Stimulated activated effector memory CD8-positive, alpha-beta T cell treated with anti-CD3 and anti-CD28 coated beads, Interleukin-12 subunit alpha, Interleukin-12 subunit beta, amount 100 ng/mL, for 72 hours (primary cell): ENCODE data around the gene WDR46.

ENCODE experiments used
- ATAC-seq: fragments of 150-1000 bp; cut with Tn5 transposase; 2 replicates; pipeline ENCODE4 v1.10.0; 2021
- DNase-seq, 2 donors: peaks; one replicate each; pipeline ENCODE4 v3.0.0; 2021 to 2022; ENCODE audit warnings: low spot score in 2 of 2
- H3K27ac Mint-ChIP-seq: one replicate; pipeline ENCODE4 v1.8.0; 2022; ENCODE audit warnings: mild to moderate bottlenecking, mixed read lengths
- H3K36me3 Mint-ChIP-seq: one replicate; pipeline ENCODE4 v1.8.0; 2022; ENCODE audit warnings: mild to moderate bottlenecking, mixed read lengths
- H3K4me1 Mint-ChIP-seq: one replicate; pipeline ENCODE4 v1.8.0; 2022; ENCODE audit warnings: mixed read lengths
- H3K4me3 Mint-ChIP-seq: one replicate; pipeline ENCODE4 v1.8.0; 2022; ENCODE audit warnings: mild to moderate bottlenecking, mixed read lengths
- H3K9me3 Mint-ChIP-seq: one replicate; pipeline ENCODE4 v1.8.0; 2022; ENCODE audit warnings: mixed read lengths

WDR46 gene, protein sequence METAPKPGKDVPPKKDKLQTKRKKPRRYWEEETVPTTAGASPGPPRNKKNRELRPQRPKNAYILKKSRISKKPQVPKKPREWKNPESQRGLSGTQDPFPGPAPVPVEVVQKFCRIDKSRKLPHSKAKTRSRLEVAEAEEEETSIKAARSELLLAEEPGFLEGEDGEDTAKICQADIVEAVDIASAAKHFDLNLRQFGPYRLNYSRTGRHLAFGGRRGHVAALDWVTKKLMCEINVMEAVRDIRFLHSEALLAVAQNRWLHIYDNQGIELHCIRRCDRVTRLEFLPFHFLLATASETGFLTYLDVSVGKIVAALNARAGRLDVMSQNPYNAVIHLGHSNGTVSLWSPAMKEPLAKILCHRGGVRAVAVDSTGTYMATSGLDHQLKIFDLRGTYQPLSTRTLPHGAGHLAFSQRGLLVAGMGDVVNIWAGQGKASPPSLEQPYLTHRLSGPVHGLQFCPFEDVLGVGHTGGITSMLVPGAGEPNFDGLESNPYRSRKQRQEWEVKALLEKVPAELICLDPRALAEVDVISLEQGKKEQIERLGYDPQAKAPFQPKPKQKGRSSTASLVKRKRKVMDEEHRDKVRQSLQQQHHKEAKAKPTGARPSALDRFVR

DNA sequence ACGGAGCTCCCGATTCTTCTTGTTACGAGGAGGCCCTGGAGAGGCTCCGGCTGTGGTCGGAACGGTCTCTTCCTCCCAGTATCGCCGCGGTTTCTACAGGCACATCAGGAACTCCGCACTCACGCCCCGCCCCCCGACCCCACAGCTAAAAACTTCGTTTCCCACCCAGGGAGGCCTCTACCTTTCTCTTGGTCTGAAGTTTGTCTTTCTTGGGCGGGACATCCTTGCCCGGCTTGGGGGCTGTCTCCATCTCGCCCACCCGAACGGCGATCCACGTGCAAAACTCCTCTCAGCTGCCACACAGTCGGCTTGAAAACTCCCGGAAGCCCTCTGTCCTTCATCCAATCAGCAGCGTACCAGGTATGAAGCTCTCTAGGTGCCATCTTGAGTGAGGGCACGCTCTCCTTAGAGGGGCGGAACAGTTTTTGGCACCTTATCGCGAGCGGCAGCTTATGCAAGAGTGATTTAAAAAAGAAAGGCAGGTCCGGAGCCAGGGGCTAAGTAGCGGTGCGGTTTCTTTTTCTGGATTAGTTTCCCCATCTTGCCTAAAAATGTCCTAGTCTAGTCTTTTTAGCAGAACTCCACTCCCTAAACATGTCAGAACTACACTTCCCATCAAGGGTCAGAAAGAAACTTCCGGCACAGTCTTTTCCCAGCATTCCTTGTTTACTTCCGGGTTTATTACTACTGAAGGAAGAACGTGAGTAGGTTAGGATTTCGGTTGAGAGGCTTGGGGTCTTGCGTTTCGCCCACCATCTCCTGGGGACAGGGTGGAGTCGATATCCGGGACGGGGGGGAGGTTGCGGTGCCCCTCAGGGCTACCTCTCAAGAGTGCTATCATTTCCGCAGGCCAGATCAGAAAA lies at the start of gene WDR46, which contains the start of gene PFDN6:
Gene WDR46 (minus strand): TSS at position 319 of the 863 bp plus-strand sequence. CDS start 69 bp downstream, at position 250.
Gene PFDN6 (plus strand): TSS at position 681 of the 863 bp plus-strand sequence. CDS start 256 bp downstream, outside the sequence.
- Mint-ChIP-seq H3K4me1 (peaks cover 52% of the 10 kb centered on the region), H3K4me3 (peak within 1 kb of the TSS; percentile 90), H3K27ac (peak within 1 kb of the TSS; percentile 95), H3K36me3 (peaks cover 96% of the 10 kb centered on the region), H3K9me3 (no peaks in the 10 kb centered on the region)
- ATAC-seq (peak; percentile 97), DNase-seq (peak; percentile 53 to 90)

DNA sequence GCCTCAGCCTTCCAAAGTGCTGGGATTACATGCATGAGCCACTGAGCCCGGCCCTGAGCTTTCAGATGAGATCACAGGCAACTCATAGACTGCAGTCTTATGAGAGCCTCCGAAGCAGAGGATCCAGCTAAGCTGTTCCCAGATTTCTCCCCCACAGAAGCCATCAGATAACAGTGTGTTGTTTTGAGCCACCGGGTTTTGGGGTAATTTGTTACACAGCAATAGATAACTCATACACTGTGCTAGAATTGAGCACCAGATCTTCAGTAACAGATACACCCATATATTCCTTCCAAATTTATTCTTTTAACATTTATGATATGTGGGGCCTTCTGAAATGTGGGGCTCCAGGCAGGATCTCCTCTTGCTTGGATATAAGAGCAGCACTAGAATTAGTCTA lies 47.5 kb upstream of the WDR46 start:
- no peak overlapping the region for H3K4me3 Mint-ChIP-seq
- peaks cover 5% of the 10 kb centered on the region for H3K36me3 Mint-ChIP-seq
- no peak for DNase-seq
- H3K4me1 Mint-ChIP-seq: peaks cover 6% of the 10 kb centered on the region
- no peak overlapping the region for H3K27ac Mint-ChIP-seq
- no peak for ATAC-seq
- no peaks in the 10 kb centered on the region for H3K9me3 Mint-ChIP-seq

DNA sequence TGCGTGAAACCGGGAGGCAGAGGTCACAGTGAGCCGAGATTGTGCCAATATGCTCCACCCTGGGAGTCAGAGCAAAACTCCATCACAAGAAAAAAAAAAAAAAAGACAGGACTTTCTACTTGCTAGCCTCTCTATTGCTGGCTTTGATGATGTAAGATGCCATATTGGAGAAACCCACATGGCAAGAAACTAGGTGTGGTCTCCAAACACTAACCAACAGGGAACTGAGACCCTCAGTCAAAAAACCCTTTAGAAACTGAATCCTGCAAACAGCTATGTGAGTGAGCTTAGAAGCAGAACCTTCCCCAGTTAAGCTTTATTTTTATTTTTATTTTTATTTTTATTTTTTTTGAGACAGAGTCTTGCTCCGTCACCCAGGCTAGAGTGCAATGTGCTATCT lies 46.9 kb upstream of the WDR46 start:
- Mint-ChIP-seq H3K4me3 (no peak overlapping the region), H3K27ac (no peak overlapping the region)
- ATAC-seq: no peak

DNA sequence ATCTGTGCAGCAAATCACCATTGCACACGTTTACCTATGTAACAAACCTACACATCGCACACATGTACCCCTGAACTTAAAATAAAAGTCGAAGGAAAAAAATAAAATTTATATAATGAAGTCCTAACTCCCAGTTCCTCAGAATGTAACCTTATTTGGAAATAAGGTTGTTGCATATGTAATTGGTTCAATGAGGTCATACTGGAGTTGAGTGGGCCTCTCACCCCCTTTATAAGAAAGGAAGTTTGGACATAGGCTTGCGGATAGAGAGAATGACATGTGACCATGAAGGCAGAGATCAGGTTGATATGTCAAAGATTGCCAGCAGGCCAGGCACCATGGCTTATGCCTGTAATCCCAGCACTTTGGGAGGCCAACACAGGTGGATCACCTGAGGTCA lies 44.6 kb upstream of the WDR46 start:
- H3K36me3 Mint-ChIP-seq: peaks cover 5% of the 10 kb centered on the region
- no peak overlapping the region for H3K4me3 Mint-ChIP-seq
- ATAC-seq (no peak), DNase-seq (no peak)
- peaks cover 6% of the 10 kb centered on the region for H3K4me1 Mint-ChIP-seq
- no peaks in the 10 kb centered on the region for H3K9me3 Mint-ChIP-seq
- no peak overlapping the region for H3K27ac Mint-ChIP-seq

More for the DNA sequence above, 46.9 kb upstream of the WDR46 start:
- peaks cover 6% of the 10 kb centered on the region for H3K4me1 Mint-ChIP-seq
- H3K36me3 Mint-ChIP-seq: peaks cover 5% of the 10 kb centered on the region
- no peaks in the 10 kb centered on the region for H3K9me3 Mint-ChIP-seq
- no peak for DNase-seq

DNA sequence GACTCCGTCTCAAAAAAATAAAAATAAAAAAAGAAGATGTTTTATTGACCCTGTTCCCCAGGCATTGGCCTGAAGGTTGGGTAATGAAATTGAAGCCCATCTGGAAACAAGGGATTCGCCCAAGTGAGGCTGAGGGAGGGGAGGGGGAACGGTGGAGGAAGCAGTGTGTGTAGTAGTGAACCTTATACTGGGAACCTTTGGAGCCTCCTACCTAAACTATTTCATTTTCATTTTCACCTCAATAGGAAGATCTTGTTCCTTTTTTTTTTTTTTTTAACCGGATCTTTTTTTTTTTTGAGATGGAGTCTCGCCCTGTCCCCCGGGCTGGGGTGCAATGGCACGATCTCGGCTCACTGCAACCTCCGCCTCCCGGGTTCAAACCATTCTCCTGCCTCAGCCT lies 41.7 kb upstream of the WDR46 start:
- no peak overlapping the region for H3K27ac Mint-ChIP-seq
- no peak for ATAC-seq
- H3K4me1 Mint-ChIP-seq: peaks cover 6% of the 10 kb centered on the region
- no peaks in the 10 kb centered on the region for H3K9me3 Mint-ChIP-seq
- H3K36me3 Mint-ChIP-seq: peaks cover 5% of the 10 kb centered on the region
- H3K4me3 Mint-ChIP-seq: no peak overlapping the region
- no peak for DNase-seq

DNA sequence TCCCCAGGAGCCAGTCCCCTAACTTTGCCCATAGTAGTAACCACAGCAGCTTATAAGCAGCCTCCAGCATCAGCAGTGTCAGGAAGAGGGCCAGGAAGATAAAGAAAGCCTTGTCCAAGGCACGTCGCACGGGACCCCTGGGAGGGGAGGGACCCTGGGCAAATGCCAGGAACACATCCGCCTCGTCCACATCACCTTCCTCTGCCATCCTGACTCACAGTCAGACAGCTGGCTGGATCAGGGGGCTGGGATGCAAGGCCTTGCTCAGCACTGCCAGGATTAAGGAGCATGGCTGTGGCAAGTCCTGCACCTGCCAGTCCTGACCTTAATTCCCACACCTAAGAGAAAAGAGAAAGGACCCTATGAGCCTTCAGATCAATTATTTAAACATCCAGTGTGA lies 40.0 kb upstream of the WDR46 start:
- Mint-ChIP-seq H3K4me3 (no peak overlapping the region), H3K36me3 (no peaks in the 10 kb centered on the region), H3K4me1 (peaks cover 6% of the 10 kb centered on the region), H3K27ac (no peak overlapping the region), H3K9me3 (no peaks in the 10 kb centered on the region)
- DNase-seq: no peak
- ATAC-seq: no peak

DNA sequence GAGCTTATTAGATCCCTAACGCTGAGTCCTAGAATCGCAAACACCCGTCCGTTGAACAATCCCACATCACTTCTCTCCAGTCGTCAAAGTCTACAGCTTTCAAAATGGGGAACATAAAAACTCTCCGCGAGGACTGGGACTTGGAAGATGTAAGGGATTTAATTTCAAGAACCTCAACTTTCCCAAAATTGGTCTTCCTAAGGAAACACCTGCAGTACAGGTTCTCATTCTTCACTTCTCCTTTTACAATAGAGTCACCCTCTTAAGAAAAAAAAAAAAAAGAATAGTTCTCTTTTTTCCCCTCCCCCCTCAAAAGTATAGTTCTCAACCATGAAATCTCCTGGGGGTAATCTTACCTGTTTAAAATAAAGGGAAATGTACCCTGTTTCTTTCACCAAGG lies 35.1 kb upstream of the WDR46 start:
- DNase-seq (no peak), ATAC-seq (no peak)
- Mint-ChIP-seq H3K27ac (peak overlapping the region; percentile 100), H3K9me3 (no peaks in the 10 kb centered on the region), H3K4me1 (peaks cover 49% of the 10 kb centered on the region), H3K36me3 (peaks cover 48% of the 10 kb centered on the region), H3K4me3 (peak overlapping the region; percentile 100)

DNA sequence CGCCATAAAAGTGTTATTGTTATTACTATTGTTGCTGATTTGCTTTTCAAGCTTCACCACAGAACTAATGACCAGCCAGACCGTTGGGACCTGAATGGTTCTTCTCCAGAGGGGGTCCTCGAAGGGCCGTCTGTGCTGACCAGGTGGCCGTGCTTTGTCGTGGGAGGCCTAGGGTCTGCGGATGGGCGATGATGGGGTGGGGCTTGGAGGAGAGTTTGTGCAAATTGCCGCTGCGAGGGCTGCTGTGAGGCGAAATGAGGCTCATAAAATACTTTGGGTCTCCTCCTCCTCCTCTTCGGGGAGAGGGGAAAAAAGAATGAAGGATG lies 34.5 kb upstream of the WDR46 start:
- H3K4me1 Mint-ChIP-seq: peaks cover 54% of the 10 kb centered on the region
- H3K9me3 Mint-ChIP-seq: no peaks in the 10 kb centered on the region
- ATAC-seq (no peak), DNase-seq (no peak)
- peaks cover 53% of the 10 kb centered on the region for H3K36me3 Mint-ChIP-seq
- peak overlapping the region; percentile 100 for H3K27ac Mint-ChIP-seq
- peak overlapping the region; percentile 100 for H3K4me3 Mint-ChIP-seq

DNA sequence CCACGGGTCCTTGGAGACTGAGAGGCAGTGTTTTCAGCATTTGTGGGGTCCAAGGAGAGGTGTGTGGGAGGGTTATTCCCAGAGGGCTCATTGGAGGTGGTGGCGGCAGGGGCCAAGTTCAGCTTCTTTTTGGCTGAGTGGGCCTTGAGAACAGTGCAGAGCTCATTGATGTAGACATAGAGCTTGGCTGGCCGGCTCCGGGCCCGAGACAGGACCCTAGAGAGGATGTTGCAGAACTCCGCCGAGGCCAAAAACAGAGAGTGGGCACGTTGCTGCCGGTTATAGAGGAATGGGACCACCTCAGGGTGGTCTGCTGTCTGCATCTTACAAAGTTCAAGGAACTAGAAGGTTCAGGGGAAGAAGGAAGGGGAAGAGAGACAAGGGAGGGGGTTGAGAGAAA lies 32.2 kb upstream of the WDR46 start:
- peak overlapping the region; percentile 100 for H3K4me3 Mint-ChIP-seq
- peaks cover 65% of the 10 kb centered on the region for H3K36me3 Mint-ChIP-seq
- no peaks in the 10 kb centered on the region for H3K9me3 Mint-ChIP-seq
- peak overlapping the region; percentile 100 for H3K27ac Mint-ChIP-seq
- ATAC-seq (no peak), DNase-seq (no peak)
- peaks cover 73% of the 10 kb centered on the region for H3K4me1 Mint-ChIP-seq

DNA sequence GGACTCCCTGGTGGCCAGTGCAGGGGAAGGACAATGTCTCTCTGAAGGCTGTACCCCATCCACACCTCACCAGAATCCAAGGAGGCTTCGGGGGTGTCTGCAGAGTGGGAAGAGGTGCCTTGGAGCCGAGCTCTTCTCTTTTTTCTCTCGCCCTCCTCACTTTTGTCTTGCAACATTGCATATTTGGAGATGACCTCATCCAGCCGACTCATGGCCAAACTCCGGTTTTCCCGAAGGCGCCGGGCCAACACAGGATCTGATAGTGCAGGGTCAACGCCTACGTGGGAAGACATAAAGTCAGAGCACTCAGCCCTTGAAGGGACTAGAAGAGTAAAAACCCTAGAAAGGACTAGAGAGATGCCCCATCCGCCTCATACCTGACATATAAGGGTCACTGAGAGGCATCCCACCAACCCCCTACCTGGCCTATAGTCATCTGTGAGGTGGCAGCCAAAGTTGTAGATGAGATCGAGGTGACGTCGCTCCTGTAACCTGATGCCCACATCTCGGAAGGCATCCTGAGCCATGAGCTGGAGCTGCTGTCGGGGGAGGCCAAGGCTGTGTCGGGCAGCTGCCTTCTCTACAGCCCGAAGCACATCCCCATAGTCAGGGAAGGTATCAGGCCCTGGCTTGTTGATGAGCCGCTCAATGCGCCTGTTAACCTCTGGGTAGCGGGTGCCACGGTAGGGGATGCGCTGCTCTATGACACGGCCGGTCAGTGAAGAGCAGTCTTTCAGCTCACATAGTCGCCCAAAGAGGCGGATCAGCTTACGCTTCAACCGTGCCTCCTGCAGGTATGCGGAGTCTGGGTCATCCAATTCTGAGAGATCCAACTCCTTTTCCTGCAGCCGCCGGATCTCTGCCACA lies 31.5 kb upstream of the WDR46 start:
- H3K4me1 Mint-ChIP-seq: peaks cover 80% of the 10 kb centered on the region
- H3K36me3 Mint-ChIP-seq: peaks cover 71% of the 10 kb centered on the region
- no peaks in the 10 kb centered on the region for H3K9me3 Mint-ChIP-seq
- DNase-seq: no peak
- ATAC-seq: no peak
- peak overlapping the region; percentile 100 for H3K27ac Mint-ChIP-seq
- peak overlapping the region; percentile 100 for H3K4me3 Mint-ChIP-seq

DNA sequence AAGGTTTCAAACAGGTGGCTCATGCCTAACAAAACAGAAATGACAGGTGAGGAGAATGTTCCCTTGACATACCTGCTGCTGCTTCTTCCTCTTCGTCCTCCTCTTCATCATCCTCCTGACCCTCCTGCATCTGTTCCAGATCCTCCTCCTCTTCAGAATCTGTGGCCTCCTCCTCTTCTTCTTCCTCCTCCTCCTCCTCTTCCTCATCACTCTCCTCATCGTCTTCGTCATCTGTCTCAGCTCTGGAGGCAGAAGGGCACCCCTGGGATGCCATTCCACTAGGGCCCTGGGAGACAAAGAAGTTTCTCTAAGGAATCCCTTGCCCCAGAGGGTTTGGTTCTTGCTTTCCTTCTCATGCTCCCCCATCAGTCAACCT lies 30.9 kb upstream of the WDR46 start:
- no peak for ATAC-seq
- Mint-ChIP-seq H3K27ac (peak overlapping the region; percentile 100), H3K4me1 (peaks cover 86% of the 10 kb centered on the region), H3K4me3 (peak overlapping the region; percentile 100), H3K36me3 (peaks cover 71% of the 10 kb centered on the region), H3K9me3 (no peaks in the 10 kb centered on the region)
- no peak for DNase-seq

DNA sequence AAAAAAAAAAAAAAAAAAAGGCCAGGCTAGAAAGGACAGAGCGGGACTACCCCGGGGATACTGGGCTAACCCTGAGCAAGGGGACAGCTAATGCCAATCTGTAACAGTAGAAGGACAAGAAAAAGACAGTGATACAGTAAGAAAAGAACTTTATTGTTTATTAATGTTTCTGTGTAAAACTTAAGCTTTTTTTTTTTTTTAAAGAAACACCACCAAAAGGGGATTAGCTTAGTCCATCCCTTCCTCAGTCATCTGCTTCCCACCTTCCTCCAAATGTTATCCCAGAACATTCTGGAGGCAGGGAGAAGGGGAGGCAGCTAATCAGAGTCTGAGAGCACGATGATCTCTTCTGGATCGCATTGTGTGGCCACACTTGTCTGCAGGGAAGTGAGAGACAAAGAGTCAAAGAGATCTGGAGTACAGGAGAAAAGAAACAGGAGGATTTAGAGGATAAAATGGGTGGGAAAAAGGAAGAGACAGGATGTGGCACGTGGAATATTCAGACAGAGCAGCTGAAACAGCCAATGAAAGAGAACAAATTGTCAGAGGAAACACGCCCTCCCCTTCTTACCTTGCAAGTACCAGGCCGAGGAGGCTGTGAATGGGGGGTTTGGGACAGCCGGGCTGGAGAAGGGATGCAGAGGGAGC lies 29.5 kb upstream of the WDR46 start:
- peaks cover 81% of the 10 kb centered on the region for H3K36me3 Mint-ChIP-seq
- H3K4me3 Mint-ChIP-seq: peak overlapping the region; percentile 100
- H3K27ac Mint-ChIP-seq: peak overlapping the region; percentile 100
- H3K4me1 Mint-ChIP-seq: peaks cover 88% of the 10 kb centered on the region
- no peak for ATAC-seq
- no peaks in the 10 kb centered on the region for H3K9me3 Mint-ChIP-seq
- no peak for DNase-seq

DNA sequence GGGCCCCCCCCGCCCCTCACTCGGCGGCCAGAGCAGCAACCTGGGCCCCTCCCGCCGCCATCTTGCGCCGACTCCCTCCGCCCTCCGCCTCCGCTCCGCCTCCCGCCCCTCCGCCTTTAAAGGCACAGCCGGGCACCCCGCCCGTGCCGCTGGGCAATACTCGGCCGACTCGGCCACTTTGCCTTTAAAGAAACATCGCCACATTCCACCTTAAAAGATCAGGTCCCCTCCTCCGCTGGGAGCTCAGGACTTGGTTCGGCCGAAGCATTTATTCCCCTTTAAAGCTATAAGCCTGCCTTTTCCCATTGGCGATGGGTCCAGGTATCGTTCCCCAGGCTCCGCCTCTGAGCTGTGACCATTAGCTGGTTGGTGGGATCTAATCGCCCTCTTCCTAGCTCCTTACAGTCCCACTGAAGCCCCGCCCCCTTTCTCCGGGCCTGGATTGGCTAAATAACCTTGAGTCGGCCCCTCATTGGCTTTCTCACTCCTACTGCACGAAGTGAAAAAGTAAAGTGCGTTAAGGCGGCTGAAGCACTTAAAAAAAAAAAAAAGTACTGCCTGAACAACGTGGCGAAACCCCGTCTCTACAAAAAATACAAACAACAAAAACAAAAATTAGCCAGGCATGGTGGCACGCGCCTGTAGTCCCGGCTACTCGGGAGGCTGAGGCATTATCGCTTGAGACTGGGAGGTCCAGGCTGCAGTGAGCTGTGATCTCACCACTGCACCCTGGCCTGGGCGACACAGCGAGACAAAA lies 28.8 kb upstream of the WDR46 start, which contains the start of gene ZBTB22:
Gene ZBTB22 (minus strand): TSS at position 76 of the 757 bp plus-strand sequence. CDS start 828 bp downstream, outside the sequence.
- Mint-ChIP-seq H3K27ac (peak within 1 kb of the TSS; percentile 100), H3K9me3 (no peaks in the 10 kb centered on the region), H3K4me1 (peaks cover 81% of the 10 kb centered on the region), H3K36me3 (peaks cover 81% of the 10 kb centered on the region), H3K4me3 (peak within 1 kb of the TSS; percentile 100)
- ATAC-seq (peak; percentile 77), DNase-seq (peak; percentile 89 to 98)

DNA sequence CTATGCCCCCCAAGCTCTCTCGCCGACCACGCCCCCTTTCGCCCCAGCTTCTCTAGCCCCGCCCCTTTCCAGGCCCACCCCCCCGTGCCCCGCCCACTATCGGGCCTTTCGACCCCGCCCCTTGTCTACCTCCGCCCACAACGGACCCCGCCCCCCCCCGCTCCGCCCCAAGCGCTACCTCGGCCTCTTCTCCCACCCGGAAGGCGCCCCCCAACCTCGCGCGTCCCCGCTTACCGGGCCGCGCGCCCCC lies 28.3 kb upstream of the WDR46 start:
- Mint-ChIP-seq H3K9me3 (no peaks in the 10 kb centered on the region), H3K36me3 (peaks cover 81% of the 10 kb centered on the region), H3K4me3 (peak overlapping the region; percentile 100), H3K27ac (peak overlapping the region; percentile 100), H3K4me1 (peaks cover 81% of the 10 kb centered on the region)
- no peak for DNase-seq
- no peak for ATAC-seq
